HG03442 (cell line): ENCODE measurements around the gene CARF.
A peak's percentile ranks its signal among the peaks of the same experiment; 100 is the strongest.
"Not testable (repeated sequence)": the region's sequence is repeated elsewhere in the genome, so short reads cannot be mapped to it uniquely, and the experiment has no call there.

ENCODE experiments used
- ATAC-seq: cut with Tn5 transposase; IDR thresholded peaks from one replicate; pipeline ENCODE4 v1.9.1; 2021; ENCODE audit warnings: mild to moderate bottlenecking, moderate library complexity; ENCODE audit not compliant: unreplicated experiment

The CARF gene

DNA sequence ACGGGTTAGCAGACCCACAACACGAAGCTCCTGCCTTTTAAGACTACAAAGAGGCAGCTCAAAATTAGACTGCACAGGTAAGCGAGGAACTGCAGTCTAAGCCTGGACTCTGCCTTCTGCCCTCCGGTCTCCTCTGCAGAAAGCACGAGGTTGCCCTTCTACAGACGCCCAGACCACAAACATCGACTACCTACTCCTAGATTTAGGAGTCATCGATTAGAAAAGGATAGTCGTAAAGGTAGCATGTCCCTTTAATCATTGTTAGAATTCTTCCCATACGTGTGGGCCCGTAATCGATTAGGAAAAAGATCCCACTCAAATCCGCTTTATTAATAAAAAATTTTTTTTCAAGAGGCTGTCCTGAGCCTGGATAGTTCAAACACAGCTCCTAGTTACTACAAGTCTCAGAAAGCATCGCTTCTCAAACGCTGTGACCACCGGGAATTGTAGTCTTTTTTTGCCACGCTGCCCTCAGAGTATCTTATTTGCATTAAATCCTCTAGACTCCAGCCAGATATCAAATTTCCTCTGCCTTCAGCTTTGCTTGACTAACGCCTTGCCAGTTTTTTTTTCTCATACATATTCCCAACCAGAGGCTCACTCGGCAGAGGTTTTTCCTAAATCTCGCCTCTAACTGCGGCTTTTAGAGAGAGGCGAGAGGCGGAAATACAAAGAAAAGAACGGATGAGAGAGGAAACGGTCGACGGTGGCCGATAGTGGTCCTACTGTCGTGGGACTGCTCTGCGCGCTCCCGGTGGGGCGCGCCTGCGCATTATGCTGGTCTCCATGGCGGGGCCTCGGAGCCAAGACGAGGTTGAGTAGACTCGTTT is at the start of gene CARF, which contains the start of gene WDR12:
Gene CARF (plus strand): TSS at position 764 of the 830 bp plus-strand sequence. CDS start 29,628 bp downstream, outside the sequence.
Gene WDR12 (minus strand): TSS at position 162 of the 830 bp plus-strand sequence. CDS start 197 bp downstream, outside the sequence.
- ATAC-seq, result peak; percentile 77

DNA sequence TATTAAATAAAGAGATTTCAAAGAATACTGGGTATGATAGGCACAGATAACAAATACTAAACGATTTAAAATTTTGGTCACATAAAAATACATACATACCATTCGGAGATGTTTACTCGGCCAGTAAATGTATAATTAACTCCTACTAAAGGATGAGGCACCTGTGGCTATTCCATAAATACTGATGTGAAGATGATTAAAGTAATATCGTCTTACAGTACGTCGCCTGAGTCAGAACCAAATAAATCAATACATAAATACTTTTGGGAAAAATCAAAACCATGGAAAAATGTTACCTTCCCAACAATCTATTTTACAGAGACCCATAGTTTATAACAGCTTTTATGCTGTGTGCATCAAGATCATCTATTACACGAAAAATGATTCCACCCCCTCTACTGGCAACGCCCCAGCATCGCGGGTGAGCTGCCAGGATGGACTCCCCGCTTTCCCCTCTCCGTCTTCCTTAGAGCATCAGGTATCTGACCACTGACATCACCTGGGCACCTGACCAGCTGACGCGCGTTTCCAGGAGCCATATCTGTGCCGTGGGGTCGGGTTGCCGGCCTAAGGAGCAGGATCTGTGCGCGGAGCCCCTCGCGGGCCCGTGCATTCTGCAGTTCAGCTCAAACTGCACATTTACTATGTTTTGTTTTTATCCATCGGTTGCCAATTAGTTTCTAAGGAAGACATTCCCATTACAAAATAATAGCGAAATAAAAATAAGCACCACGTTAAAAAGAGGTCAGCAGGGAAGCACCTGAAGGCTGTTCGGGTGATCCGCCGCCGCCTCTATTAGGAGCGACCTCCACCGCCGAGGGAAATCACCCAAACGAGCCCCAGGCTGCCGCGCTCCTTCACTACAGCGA is 41.4 kb upstream of the CARF start:
- peak; percentile 65 for ATAC-seq

- ATAC-seq, result peak; percentile 55
Observed at GRCh38 chr2:202871300-202872141, 40.6 kb upstream of the CARF start, which contains the start of gene ICA1L. TSS of gene ICA1L (minus strand) at chr2:202871766. CDS start at chr2:202829009, 42,757 bp downstream.

DNA sequence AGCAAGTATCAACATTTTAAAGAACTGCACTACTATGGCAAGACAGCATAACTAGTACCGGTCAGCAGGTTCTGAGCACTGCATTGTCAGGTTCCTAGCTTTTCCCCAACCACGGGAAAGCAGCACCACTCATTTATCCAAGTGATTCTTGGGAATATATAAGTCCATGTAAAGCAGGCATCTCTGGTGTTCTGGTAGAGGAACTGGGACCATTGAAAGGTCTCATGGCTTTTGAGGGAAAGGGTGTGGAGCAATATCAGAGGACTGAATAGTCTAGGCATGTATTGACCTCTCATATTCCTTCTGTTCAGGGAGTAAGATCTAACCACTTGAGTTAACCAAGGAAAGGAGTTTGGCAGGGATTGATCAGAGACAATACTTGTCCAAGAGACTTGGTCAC is 34.4 kb upstream of the CARF start:
- no peak for ATAC-seq

DNA sequence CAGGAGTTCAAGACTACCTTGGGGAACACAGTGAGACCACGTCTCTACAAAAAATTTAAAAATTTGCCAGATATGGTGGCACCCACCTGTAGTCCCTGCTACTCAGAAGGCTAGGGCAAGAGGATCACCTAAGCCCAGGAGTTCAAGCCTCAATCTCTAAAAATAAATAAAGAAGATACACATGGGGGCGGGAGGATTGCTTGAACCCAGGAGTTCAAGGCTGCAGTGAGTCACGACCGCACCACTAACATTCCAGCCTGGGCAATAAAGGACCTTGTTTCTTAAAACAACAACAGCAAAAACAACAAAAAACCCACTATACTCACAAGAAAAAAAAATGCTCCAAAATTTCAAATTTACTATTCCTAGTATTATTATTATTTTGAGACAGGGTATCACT is 30.5 kb upstream of the CARF start:
- ATAC-seq, result no peak

GRCh38 chr2:202883987-202884675 is 27.9 kb upstream of the CARF start:
- no peak for ATAC-seq

GRCh38 chr2:202885190-202885589 is 26.9 kb upstream of the CARF start:
- no peak for ATAC-seq

- ATAC-seq, result not testable (repeated sequence)
Observed at GRCh38 chr2:202905507-202905906, 6.6 kb upstream of the CARF start.

DNA sequence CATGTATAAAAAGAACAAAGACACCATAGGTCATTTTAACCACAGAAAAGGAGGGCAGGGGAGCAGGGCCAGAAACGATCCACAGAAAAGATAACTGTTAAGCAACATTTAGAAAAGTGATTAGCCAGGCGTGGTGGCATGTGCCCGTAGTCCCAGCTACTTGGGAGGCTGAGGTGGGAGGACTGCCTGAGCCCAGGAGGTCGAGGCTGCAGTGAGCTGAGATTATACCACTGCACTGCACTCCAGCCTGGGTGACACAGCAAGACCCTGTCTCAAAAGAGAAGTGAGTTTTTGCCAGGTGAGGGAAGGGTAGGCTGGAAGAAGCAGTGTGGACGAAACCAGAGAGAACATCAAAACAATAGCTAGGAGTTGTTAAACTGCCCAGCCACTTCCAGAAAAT is 3.9 kb upstream of the CARF start:
- no peak for ATAC-seq

GRCh38 chr2:202909394-202910192 is 2.5 kb upstream of the CARF start:
- ATAC-seq, result no peak

DNA sequence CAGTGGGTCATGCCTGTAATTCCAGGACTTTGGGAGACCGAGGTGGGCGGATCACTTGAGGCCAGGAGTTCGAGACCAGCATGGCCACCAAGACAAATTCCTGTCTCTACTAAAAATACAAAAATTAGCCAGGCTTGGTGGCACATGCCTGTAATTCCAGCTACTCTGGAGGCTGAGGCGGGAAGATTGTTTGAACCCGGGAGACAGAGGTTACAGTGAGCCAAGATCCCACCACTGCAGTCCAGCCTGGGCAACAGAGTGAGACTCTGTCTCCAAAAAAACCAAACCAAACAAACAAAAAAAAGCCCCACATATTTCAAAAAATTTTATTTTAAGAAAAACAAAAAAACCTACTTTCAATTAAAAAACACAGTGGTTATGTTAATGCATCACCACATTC is 1.8 kb upstream of the CARF start:
- ATAC-seq, result not testable (repeated sequence)

GRCh38 chr2:202910698-202911097 is 1.4 kb upstream of the CARF start:
- no peak for ATAC-seq

DNA sequence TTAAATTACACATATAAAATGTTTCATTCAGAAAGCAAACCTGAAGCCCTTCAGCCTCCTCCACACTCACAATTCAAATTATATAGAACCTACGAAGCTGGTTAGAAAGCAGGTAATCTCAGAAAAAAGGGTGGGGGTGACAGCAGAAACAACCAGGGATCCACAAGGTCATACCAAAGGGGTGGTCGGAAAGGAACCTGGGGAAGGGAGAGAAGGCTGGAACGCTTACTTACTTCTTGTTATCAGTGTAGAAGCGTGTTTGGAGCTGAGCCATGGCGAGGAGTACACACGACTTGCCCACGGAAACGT is 918 bp upstream of the CARF start:
- ATAC-seq, result peak; percentile 6

GRCh38 chr2:202912342-202913201 is 497 bp downstream of the CARF start:
- peak; percentile 61 for ATAC-seq

DNA sequence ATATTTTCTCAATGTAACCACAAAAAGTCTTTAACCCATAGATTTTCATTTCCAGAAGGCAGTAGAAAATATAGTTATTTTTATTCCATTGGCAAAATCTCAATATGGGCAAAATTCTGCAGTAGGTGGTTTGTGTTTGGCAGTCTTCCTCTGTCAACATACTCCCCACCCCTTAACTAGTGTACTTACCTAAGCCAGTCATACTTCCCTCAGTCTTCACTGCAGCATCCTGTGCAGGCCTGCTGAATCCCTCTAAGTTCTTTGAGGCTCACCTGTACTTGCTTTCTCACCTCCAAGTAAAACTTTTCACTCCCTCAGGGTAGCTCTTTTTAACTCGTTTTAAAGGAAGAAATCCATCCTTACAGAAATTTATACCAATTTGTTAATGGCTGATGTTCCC is 6.8 kb downstream of the CARF start:
- no peak for ATAC-seq

DNA sequence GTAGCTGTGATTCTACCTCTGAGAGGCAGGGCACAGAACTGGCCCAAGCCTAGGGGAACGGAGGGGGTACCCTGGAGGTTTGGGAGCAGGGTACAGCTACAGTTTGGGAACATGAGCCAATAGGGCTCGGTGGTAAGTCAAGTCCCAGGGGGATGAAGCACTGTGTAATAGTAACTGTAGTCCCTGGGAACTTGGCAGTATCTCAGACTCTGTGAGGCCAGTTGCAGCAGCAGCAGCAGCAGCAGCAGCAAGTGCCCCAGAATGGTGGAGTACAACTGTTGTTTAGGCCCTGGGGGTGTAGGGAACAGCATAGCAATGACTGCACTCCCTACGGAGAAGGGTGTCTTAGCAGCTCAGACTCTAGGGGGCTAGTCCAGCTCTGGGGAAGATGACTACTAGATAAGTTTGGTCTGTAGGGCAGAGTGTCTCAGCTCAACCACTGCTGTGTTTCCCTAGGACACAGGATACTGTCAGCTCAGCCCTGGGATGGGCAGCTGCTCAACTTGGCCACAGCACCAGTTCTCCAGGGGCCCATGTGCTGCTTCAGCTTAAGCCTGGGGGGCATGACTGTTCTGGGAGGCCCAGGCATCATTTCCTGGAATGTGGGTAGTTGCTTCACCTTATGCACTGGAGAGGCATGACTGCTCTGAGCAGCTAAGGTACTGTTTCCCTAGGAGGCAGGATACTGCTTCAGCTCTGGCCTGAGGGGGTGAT is 20.5 kb downstream of the CARF start:
- no peak for ATAC-seq

GRCh38 chr2:202933139-202933510 is 21.1 kb downstream of the CARF start:
- ATAC-seq, result no peak

- no peak for ATAC-seq
Observed at GRCh38 chr2:202933958-202934357, 21.9 kb downstream of the CARF start.
